NOMO-1 treated with DMSO at 0.1 percent for 48 hours (cell line): ENCODE data around the gene CFAP20.

Experiments used
- DNase-seq: peaks from one replicate; lab custom pipeline; 2025; ENCODE audit not compliant: unreplicated experiment; lab: John Stamatoyannopoulos, UW

The CFAP20 gene

DNA sequence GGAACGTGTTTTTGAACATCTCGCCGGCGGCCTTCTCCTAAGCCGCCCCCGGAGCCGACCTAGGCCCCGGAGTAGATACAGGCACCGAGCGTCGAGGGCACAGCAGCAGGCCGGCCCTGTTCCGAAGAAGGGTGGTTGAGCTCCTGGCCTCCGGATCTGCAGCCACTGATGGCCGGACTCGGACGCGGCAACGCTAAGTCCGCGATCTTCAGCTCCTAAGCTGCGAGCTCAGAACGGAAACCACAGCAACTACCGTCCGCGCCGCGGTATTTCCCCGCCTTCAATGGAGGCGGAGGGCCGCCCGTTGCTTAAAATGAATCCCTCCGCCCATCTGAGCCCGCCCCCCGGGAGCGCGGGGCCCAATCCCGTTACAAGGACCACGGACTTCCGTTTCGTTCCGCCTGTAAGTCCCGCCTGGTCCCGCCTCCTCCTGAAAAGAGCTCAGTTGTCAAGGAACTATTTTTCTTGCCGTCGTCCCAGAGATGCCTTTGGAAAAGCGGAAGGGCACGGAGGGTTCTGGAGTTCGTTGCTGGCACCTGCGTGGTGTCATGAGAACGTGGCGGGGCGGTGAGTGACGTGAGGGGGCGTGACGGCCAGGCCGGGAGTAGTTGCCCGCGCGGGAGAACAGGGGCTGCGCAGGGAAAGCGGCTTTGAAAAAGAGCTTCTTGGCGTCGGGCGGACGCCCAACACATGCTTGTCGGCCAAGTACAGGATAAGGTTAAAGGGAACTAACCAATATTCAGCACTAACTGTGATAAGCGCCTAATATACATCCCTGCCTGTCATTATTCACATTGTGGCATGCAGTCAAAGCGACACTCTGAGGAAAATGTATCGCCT is at the start of gene CFAP20:
Gene CFAP20, minus strand, starts transcription at position 285 of the 840 bp plus-strand sequence. Its CDS starts 266 bp downstream, at position 19.
- DNase-seq, result peak; percentile 100

DNA sequence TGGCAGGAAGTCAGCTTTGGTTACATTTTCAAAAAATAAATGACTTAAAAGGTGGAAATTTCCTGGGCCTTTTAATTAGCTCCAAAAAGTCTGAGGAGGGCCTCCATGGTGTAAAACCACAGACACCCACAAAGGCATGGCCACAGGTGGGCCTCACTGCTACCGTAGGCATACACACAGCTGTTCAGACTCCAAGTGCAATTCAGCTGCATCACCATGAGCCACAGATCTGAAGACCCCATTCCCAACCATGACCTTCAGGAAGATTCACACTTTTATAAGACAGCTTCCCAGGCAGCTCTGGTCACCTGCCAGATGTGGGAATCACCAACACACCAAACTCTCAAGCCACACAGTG is 48.2 kb upstream of the CFAP20 start:
- no peak for DNase-seq

DNA sequence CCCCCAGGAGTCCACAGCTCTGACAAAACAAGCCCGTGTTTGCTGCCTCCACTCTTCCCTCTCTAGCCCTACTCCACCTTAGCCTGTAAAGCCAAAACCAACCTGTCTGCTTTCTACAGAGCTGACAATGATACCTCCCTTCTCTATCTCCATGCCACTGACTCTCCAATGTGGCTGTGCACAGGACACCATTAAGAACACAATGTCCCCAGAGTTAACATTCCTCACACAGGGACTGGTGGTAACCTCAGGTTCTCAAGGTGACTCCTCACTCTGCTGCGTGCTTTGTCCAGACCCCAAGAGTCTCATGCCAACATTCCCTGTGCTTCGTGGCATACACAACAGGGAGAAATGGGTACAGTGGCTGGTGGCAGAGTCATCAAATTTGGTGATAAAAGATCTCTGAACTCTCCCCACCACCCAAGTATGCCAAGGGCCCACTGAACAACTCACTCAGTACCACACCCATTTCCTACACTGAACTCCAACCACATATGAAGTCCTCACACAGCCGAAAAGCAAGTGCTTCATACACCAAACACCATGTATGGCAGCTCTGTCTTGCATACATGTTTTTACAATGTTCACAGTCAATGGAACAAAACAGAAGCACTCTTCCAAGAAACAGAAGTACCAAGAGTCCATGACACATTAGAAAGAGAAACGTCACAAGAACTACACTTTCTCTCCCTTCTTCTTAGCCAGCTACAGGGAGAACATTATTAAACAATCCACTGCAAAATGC is 47.6 kb upstream of the CFAP20 start:
- DNase-seq, result no peak

DNA sequence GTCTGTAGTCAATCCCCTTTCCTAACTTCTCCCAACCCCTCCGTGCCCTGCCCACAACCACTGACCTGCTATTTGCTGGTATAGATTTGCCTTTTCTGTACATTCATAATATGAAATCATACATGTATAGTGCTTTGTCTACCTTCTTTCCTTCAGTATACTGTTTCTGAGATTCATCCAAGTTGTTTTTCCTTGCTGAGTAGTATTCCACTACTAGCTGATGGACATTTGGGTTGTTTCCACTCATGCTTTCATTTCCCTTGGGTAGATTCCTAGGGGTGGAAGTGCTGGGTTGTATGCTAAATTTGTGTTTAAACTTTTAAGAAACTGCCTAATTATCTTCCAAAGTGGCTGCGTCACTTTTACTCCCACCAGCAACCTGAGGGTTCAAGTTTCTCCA is 41.0 kb upstream of the CFAP20 start:
- DNase-seq, result no peak

DNA sequence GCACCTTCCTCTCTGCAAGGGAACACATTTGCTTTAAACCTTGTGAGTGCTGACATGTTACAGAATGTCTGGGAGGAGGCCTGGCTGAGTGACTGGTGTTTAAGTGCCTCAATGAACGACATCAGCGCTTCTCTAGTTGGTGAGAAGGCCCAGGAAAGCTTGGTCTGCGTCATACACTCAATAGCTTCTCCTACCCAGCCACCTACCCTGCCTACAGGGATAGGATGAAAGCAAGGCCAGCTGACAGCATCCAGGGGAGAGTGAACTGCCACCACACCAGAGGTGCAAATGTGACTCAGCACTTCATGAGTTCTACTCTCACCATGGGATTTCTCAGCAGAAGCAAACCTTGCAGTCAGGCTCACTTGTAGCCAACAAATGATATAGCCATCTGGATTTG is 31.7 kb upstream of the CFAP20 start:
- DNase-seq, result no peak

DNA sequence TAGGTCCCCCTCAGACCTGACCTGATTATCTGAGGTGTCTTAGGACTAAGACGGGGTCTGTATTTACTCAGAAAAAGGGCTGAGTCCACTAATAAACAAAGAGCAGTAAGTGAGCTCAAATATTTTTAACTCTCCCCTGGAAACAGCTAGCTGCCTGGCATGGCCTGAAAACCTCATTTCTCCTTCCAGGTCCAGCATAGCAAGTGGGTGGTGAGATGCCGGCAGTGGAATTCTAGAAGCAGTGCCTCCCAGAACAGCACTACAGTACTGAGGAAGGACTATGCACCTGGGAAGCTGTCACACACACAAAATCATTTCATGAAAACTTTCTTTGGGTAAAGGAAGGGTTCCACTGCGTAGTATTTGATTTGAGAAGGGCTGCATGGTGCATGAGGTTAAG is 29.5 kb upstream of the CFAP20 start:
- no peak for DNase-seq

DNA sequence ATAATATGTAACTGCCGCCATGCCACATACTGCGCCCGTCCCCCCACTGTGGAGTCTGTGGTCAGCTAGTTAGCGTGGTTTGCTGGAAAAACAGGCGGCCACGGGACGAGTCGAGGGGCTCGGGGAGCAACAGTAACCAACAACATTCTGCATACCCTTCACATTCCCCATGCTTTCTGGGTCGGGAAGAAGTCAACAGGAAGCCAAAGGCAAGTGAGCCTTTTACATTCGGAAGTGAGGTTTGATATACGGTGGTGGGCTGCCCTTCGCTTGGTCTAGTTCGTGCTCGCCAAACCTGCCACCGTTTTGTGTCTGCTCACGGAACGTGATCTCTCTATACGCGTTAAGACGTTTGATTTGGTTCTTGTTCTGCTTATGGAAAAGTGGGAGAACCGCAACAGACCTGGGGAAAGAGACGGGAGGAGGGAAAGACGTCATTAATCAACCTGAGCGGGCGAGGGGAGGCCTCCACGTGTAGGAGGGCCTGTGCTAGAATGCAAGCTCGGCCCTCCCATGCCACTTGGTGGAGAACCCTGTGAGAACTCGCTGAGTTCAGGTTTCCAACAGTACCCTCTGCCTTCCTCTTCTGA is 28.9 kb upstream of the CFAP20 start:
- no peak for DNase-seq

DNA sequence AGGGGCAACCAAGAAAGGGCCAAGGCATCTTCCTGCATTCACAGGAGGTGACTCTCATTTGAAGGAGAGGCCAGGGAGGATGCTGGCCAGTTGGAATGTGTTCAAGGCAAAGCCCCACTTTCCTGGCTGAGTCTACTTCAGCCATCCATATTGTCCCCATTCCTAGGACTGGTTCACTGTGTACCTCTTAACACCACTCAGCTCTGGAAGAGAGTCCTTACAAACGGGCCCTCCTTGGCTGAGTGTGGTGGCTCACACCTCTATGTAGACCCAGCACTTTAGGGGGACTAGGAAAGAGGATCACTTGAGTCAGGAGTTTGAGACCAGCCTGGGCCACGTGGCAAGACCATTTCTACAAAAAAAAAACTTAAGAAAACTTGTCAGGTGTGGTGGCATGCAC is 28.1 kb upstream of the CFAP20 start:
- DNase-seq, result no peak

DNA sequence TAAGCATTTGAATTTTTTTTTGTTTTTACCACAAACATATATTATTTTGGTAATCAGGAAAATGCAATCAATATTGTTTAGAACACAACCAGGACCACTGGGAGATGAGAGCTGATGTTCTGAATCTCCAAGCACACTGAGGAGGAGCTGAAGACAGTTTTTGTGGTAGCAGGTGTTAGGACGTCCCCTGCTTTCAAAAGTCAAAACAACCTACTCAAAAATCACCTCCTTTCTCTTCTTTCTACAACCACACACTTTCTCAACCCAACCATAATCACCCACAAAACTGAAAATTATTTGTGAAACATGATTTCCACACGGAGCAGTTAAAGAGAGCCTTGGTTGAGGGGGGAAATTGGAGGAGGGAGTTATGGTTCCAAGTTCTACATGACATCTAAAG is 26.7 kb upstream of the CFAP20 start:
- DNase-seq, result no peak

DNA sequence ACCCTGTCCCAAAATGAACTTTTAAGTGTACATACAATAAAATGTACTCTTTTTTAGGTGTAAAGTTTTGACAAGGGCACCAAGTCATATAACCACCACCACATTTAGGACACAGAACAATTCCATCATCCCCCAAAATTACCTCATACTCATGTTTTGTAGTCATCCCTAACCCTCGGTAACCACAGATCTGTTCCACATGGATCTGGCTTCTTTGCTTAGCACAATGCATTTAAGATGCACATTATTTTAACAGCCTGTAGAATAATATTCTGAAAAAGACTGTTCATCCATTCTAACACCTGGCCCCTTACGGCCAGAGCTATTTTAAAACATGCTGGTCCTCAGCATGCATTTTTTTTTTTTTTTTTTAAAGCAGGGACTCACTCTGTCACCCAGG is 25.2 kb upstream of the CFAP20 start:
- no peak for DNase-seq

DNA sequence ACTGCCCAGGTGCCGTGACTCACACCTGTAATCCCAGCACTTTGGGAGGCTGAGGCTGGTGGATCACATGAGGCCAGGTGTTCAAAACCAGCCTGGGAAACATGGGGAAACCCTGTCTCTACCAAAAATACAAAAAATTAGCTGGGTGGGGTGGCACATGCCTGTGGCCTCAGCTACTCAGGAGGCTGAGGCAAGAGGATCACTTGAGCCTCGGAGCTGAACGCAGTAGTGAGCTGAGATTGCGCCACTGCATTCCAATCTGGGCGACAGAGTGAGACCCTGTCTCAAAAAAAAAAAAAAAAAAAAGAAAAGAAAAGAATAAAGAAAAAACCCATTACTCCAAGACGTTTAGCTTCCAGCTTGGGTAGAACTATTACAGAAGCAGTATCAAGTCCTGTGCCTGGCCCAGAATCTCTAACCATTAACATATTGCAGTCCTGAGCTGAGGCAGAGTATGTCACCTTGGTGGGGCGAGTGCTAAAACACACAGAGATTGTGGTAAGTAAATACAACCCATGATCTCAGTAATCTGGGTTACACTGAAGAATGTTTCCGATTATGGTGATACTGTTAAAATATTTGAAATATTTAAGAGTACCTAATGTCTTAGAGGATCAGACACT is 23.2 kb upstream of the CFAP20 start:
- DNase-seq, result no peak

DNA sequence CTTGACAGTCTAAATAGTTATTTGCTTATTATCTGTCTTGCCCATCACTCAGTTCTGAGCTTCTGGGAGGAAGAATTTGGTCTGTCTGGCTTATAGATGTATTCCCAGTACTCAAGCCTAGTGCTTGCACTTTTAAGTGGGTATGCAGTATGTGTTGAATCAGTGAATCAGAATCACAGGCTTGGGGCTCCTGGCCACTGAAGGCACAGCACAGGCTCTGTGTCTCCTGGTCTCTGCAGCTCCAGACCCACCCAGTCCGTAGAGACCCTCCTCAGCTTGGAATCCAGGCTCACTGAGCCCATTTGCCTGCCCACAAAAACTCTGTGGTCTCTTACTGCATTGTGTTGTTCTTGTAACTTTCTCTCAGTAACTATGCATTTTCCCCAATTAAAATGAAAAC is 19.3 kb upstream of the CFAP20 start:
- DNase-seq, result no peak

DNA sequence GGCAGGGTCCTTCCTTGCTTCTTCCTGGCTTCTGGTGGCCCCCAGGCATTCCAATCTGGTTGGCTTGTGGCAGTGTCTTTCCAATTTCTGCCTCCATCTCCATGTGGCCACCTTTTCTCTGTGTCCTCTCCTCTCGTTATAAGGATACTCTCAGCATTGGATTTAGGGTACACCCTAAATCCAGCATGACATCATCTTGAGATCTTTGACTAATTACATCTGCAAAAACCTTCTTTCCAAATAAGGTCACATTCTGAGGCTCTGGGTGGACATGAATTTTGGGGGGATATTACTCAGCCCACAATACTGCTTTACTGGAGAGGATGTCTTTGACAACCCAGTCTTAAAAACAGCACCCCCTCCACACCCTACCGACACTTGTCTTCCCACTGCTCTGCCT is 18.9 kb upstream of the CFAP20 start:
- no peak for DNase-seq

DNA sequence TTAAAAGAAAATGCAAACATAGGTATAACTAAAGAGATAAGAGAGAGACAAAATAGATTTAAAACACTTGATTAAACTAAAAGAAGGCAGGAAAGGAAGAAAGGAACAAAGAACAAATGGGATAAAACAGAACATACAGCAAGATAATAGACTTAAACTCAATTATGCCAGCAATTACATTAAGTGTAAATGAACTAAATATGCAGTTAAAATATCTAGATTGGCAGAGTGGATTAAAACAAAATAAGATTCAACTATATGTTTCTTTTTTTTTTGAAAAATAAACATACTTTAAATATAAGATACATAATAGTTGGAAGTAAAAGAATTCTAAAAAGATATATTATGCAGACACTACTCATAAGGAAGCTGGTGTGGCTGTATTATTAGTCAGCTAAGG is 9.7 kb upstream of the CFAP20 start:
- DNase-seq, result no peak

DNA sequence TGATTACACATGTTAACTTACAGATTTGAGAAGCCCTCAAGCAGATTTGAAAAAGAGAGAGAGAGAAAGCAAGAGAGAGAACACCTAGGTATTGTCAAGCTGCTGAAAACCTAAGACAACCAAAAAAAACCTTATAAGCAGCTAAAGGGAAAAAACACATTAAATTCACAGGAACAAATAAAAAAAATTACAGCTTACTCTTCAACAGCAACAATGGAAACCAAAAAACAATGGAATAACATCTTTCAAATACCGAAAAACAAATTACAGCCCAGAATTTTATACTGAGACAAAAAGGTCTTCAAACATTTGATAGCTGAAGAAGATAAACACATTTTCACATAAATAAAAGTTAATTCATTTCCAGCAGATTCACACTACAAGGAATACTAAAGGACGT is 8.4 kb upstream of the CFAP20 start:
- no peak for DNase-seq

DNA sequence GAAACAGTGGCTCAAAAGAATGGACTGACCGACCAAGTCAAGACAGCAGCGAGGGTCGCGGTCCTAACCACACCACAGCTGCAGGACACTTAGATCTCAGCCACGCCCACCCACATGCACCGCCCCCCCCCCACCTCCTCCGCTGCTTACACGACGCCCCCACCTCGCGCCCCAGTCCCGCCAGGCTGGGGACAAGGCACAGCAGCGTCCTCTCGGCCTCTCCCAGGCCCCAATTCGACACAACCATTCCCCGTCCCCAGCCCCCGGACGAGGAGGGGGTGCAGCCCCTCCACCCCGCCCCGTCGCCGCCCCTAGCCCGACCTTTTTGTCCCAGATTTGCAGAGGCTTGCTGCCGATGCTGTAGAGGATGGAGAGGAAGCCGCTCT is 477 bp downstream of the CFAP20 start:
- no peak for DNase-seq

DNA sequence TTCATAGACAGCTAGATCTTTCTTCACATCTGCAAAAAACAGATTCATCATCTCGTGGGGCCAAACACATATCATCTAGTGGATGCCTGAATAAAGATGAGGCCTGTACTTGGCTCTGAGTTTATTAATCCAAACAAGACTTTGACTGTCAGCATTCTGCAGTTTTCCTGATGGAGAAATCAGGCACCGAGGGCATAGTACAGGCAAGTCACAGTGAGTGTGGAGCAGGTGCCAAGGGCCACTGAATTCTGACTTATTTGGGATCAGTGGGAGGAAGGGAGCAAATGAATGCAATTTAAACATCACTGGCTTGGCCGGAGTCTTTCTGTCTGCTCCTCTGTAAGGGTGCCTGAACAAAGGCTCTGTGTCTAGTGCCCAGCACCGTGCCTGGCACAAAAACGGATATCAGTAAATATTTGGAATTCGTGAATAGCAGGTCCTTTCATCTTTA is 975 bp downstream of the CFAP20 start:
- DNase-seq, result no peak

DNA sequence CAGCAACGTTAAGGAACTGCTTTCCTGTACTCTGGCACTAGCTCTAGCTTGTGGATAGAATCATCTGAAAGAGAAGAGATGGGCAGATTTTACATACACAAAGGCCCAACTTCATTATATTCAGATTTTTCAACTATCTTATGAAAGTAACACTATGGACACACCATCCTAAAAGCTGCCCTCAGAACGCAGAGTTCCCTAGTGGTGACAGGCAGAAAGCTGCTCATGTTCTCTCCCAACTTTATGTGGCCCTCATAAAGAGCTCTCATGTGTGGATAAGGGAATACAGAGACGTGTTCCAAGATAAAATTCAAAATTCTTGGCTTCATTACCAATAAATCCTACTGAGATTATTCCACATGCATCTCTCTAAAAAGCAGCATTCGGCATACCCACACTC is 1.5 kb downstream of the CFAP20 start:
- peak; percentile 17 for DNase-seq

DNA sequence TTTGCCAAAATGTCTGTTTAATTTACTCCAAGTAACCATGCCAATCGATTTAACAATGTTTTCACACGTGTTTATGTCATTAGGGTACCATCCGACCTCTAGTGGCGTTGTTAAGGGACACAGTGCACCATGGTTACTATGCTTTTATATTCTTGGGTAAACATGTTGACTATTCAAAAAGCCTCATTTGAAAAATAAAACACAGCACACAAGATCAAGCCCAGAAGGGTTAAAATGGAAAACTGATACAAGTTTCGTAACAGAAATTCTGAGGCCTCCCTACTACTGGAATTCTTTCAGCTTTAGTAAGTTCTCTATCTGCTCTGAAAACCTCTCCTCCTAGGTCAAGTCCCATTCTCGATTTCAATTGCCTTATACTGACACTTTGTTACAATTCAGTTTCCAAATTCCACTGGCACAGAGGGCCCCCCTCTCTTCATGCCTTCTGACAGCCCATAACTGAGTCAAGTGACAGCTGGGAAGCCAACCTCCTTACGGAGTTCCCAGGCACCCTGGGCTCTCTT is 2.1 kb downstream of the CFAP20 start:
- DNase-seq, result peak; percentile 53

DNA sequence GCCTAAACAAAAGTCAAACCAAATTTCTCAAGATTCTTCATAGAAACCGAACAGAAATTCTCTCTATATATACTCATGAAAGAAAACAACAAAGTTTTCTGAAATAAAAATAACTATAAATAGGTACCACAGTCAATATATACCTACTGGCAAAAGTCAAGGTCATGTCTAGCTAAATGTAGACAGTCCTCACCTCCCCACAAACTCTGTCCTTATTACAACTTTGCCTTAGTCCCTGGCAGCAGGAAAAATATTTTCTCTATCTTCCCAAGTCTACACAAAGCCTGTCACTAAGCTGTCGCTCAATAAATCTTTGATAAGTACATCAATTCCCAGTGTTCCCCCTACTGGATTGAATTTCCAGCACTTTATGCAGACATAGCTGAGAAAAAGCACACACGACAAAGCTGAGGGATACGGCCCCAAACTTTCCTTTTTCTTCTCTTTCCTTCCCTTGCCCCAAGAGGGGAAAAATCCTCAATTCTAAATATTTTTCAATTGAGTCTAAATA is 2.7 kb downstream of the CFAP20 start:
- no peak for DNase-seq

DNA sequence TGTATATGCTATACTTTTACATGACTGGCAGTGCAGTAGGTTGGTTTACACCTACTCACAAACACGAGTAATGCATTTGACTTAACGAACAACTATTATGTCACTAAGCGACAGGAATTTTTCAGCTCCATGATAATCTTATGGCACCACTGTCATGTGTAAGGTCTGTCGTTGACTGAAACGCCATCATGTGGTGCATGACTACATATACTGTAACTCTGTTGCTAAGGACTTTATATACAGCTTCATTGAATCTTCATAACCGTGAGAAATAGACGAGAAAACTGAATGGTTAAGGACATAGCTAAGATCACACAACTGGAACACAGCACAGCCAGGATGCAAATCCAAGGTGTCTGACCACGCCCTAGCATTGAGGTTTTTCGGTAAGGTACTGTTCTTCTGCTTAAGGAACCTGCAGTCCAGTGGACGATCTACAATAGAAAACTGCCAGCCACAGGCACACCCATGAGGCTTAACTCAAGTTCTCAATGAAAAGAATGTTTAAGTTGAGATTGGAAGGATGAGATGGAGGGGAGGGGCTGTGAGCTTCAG is 3.3 kb downstream of the CFAP20 start:
- DNase-seq, result no peak
